GM10847 (cell line): Measurements from ENCODE around the gene TMED5.

Experiments
- POLR2A ChIP-seq: IDR thresholded peaks from 2 replicates; pipeline ENCODE4 v1.6.1; 2011; ENCODE audit not compliant: insufficient read length; ENCODE audit errors: extremely low read depth

The TMED5 gene

GRCh38 chr1:93180723-93181613 lies 755 bp upstream of the TMED5 start, which contains the start of gene CCDC18:
Gene CCDC18, plus strand, starts transcription at chr1:93180724. Its CDS starts 2,638 bp downstream, at chr1:93183362.
- no peak for TF ChIP-seq POLR2A

- TF ChIP-seq POLR2A = no peak
Observed at GRCh38 chr1:93178418-93178817, 1.8 kb downstream of the TMED5 start.

GRCh38 chr1:93177991-93178390 lies 2.2 kb downstream of the TMED5 start:
- TF ChIP-seq POLR2A = no peak

- TF ChIP-seq POLR2A = no peak
Observed at GRCh38 chr1:93172778-93173177, 7.4 kb downstream of the TMED5 start.

GRCh38 chr1:93171549-93172034 lies 8.6 kb downstream of the TMED5 start:
- no peak for TF ChIP-seq POLR2A

GRCh38 chr1:93167006-93167405 lies 13.2 kb downstream of the TMED5 start:
- no peak for TF ChIP-seq POLR2A

GRCh38 chr1:93164816-93165215 lies 15.4 kb downstream of the TMED5 start:
- no peak for TF ChIP-seq POLR2A

- no peak for TF ChIP-seq POLR2A
Observed at GRCh38 chr1:93159337-93159736, 20.9 kb downstream of the TMED5 start.

GRCh38 chr1:93155335-93155734 lies 24.9 kb downstream of the TMED5 start:
- TF ChIP-seq POLR2A = no peak

GRCh38 chr1:93154898-93155297 lies 25.3 kb downstream of the TMED5 start:
- TF ChIP-seq POLR2A = no peak

- no peak for TF ChIP-seq POLR2A
Observed at GRCh38 chr1:93152835-93153234, 27.4 kb downstream of the TMED5 start.

GRCh38 chr1:93151474-93151873 lies 28.7 kb downstream of the TMED5 start:
- TF ChIP-seq POLR2A = no peak

- no peak for TF ChIP-seq POLR2A
Observed at GRCh38 chr1:93150729-93151128, 29.5 kb downstream of the TMED5 start.

- TF ChIP-seq POLR2A = no peak
Observed at GRCh38 chr1:93148001-93148400, 32.2 kb downstream of the TMED5 start.

- no peak for TF ChIP-seq POLR2A
Observed at GRCh38 chr1:93143769-93144168, 36.4 kb downstream of the TMED5 start.

GRCh38 chr1:93143136-93143535 lies 37.1 kb downstream of the TMED5 start:
- TF ChIP-seq POLR2A = no peak

- no peak for TF ChIP-seq POLR2A
Observed at GRCh38 chr1:93142161-93142560, 38.1 kb downstream of the TMED5 start.
